Liver (tissue), 9 donors: ENCODE results near the gene KPNA2. TPM values are rescaled to one million over a fixed set of nuclear protein-coding genes. Genes with fewer than 3 reads are reported as not detected.

Source experiments
- DNase-seq: peaks from one replicate; pipeline ENCODE4 v3.0.0-alpha.2; 2017; ENCODE audit warnings: low spot score
- H3K27ac ChIP-seq, 2 donors: one replicate each; pipeline ENCODE4 v1.7.0; 2013; ENCODE audit warnings: inconsistent platforms in 2 of 2, low read length in 2 of 2, control low read depth in 1 of 2, low read depth in 1 of 2, mild to moderate bottlenecking in 1 of 2
- H3K27me3 ChIP-seq, 4 donors: one replicate each; pipeline versions ENCODE4 v1.6.1 to v1.7.0; 2013; ENCODE audit warnings: low read length in 3 of 4, inconsistent platforms in 1 of 4, mild to moderate bottlenecking in 1 of 4, moderate library complexity in 1 of 4; ENCODE audit not compliant: control insufficient read depth in 4 of 4, insufficient read depth in 4 of 4
- H3K36me3 ChIP-seq, 4 donors: one replicate each; pipeline versions ENCODE4 v1.6.1 to v1.7.0; 2013; ENCODE audit warnings: low read length in 3 of 4, mild to moderate bottlenecking in 3 of 4, low read depth in 1 of 4, moderate library complexity in 1 of 4; ENCODE audit not compliant: control insufficient read depth in 4 of 4, insufficient read depth in 3 of 4
- H3K4me1 ChIP-seq, 4 donors: one replicate each; pipeline versions ENCODE4 v1.6.1 to v1.7.0; 2013; ENCODE audit warnings: low read length in 3 of 4, mild to moderate bottlenecking in 3 of 4, moderate library complexity in 1 of 4; ENCODE audit not compliant: control insufficient read depth in 4 of 4, insufficient read depth in 4 of 4
- H3K4me3 ChIP-seq, 3 donors: one replicate each; pipeline versions ENCODE4 v1.6.1 to v1.7.0; 2013; ENCODE audit warnings: low read length in 3 of 3, control low read depth in 1 of 3, low read depth in 1 of 3, mild to moderate bottlenecking in 1 of 3
- H3K9ac ChIP-seq, 2 donors: one replicate each; pipeline ENCODE4 v1.7.0; 2013; ENCODE audit warnings: low read length in 2 of 2, mild to moderate bottlenecking in 2 of 2, moderate library complexity in 2 of 2, control low read depth in 1 of 2, low read depth in 1 of 2
- H3K9me3 ChIP-seq, 4 donors: one replicate each; pipeline versions ENCODE4 v1.6.1 to v1.7.0; 2013; ENCODE audit warnings: low read length in 3 of 4; ENCODE audit not compliant: control insufficient read depth in 4 of 4
- CTCF ChIP-seq: fragments of 150-350 bp; IDR thresholded peaks from 2 replicates; pipeline ENCODE4 v1.5.1; 2017; ENCODE audit warnings: improper control_type of control experiment, low read depth, low read length; ENCODE audit not compliant: missing input control
- EGR1 ChIP-seq, 2 donors: IDR thresholded peaks; 2 replicates each; pipeline ENCODE4 v1.6.1; 2016 to 2018; ENCODE audit warnings: antibody characterized with exemption in 2 of 2, low read depth in 2 of 2
- FOXA1 ChIP-seq: IDR thresholded peaks from 2 replicates; pipeline ENCODE4 v1.6.1; 2016; ENCODE audit warnings: antibody characterized with exemption
- FOXA2 ChIP-seq: IDR thresholded peaks from 2 replicates; pipeline ENCODE4 v1.6.1; 2016; ENCODE audit warnings: antibody characterized with exemption
- GABPA ChIP-seq, 2 donors: IDR thresholded peaks in 1 of 2; conservative IDR thresholded peaks in 1 of 2; 2 replicates each; pipeline ENCODE4 v1.6.1; 2016; ENCODE audit warnings: antibody characterized with exemption in 2 of 2, mild to moderate bottlenecking in 1 of 2, moderate library complexity in 1 of 2
- HNF4A ChIP-seq, 2 donors: conservative IDR thresholded peaks; 2 replicates each; pipeline ENCODE4 v1.6.1; 2016; ENCODE audit warnings: antibody characterized with exemption in 2 of 2, mild to moderate bottlenecking in 2 of 2
- HNF4G ChIP-seq: IDR thresholded peaks from 2 replicates; pipeline ENCODE4 v1.6.1; 2016; ENCODE audit warnings: antibody characterized with exemption
- JUND ChIP-seq, 2 donors: IDR thresholded peaks; 2 replicates each; pipeline ENCODE4 v1.6.1; 2016; ENCODE audit warnings: antibody characterized with exemption in 2 of 2
- NR2F2 ChIP-seq: IDR thresholded peaks from 2 replicates; pipeline ENCODE4 v1.6.1; 2016; ENCODE audit warnings: antibody characterized with exemption
- RAD21 ChIP-seq, 2 donors: IDR thresholded peaks; 2 replicates each; pipeline ENCODE4 v1.6.1; 2016; ENCODE audit warnings: antibody characterized with exemption in 2 of 2, mild to moderate bottlenecking in 2 of 2
- RXRA ChIP-seq, 2 donors: IDR thresholded peaks; 2 replicates each; pipeline ENCODE4 v1.6.1; 2017 to 2018; ENCODE audit warnings: antibody characterized with exemption in 2 of 2, mild to moderate bottlenecking in 1 of 2
- SP1 ChIP-seq: IDR thresholded peaks from 2 replicates; pipeline ENCODE4 v1.6.1; 2018; ENCODE audit warnings: antibody characterized with exemption, mild to moderate bottlenecking
- TAF1 ChIP-seq: conservative IDR thresholded peaks from 2 replicates; pipeline ENCODE4 v1.6.1; 2016; ENCODE audit warnings: antibody characterized with exemption, mild to moderate bottlenecking
- YY1 ChIP-seq: IDR thresholded peaks from 2 replicates; pipeline ENCODE4 v1.6.1; 2016; ENCODE audit warnings: antibody characterized with exemption, mild to moderate bottlenecking
- WGBS: extraction: QIAGEN DNeasy Blood & Tissue Kit; methylation state at CpG from one replicate; pipeline ENCODE4 v1.1.7; 2013; 5-methylcytosine and 5-hydroxymethylcytosine counted together
- polyA plus RNA-seq, 2 donors: library from polyadenylated mRNA; stranded (reverse) in 1 of 2; unstranded in 1 of 2; fragments of 200-250 nt in 1 of 2; fragments of >200 nt in 1 of 2; fragmentation: Nextera tagmentation in 1 of 2; extraction: Ambion mirVana in 1 of 2; gene quantifications; one replicate each; pipeline versions ENCODE4 v1.2.1 to v1.2.3, GENCODE V29; 2013 to 2015
- total RNA-seq, 2 donors: library from RNA; depleted of rRNA; stranded (reverse); fragments of >200 nt; gene quantifications; one replicate each; pipeline ENCODE4 v1.2.3, GENCODE V29; 2014
- TF ChIP-seq, protein P1 (sequence below): IDR thresholded peaks from 2 replicates; pipeline ENCODE4 v1.6.1; 2016; ENCODE audit warnings: antibody characterized with exemption
- TF ChIP-seq, protein P2 (sequence below): IDR thresholded peaks from 2 replicates; pipeline ENCODE4 v1.6.1; 2016; ENCODE audit warnings: antibody characterized with exemption
- TF ChIP-seq, protein P3 (sequence below): IDR thresholded peaks from 2 replicates; pipeline ENCODE4 v1.6.1; 2016; ENCODE audit warnings: antibody characterized with exemption, mild to moderate bottlenecking
- TF ChIP-seq, protein P4 (sequence below): IDR thresholded peaks from 2 replicates; pipeline ENCODE4 v1.6.1; 2016; ENCODE audit warnings: antibody characterized with exemption
- donor health status: healthy.
- donor health status: healthy.
- donor health status: healthy.
- donor health status: healthy.
- donor health status: healthy.

Gene KPNA2
- total and polyA plus RNA-seq, 4 donors: 10.5 to 61.1 (median 17.8) TPM

DNA sequence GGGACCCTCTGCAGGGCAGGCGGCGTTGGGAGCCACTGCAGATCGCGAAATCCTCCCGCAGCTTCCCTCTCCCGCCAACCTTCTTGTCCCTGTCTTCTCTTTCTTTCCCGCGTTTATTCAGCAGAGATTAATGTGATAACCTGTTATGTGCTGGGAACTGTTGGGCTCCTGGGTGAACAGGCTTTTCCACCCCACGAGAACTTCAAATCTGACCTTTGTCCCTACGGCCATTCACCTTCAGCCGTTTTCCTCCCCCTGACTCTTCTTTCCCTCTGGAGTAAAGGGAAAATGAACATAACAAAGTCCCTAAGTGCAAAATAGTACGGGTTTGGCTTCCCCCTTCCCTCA is 15.2 kb upstream of the KPNA2 start:
- TF ChIP-seq, protein P1, sequence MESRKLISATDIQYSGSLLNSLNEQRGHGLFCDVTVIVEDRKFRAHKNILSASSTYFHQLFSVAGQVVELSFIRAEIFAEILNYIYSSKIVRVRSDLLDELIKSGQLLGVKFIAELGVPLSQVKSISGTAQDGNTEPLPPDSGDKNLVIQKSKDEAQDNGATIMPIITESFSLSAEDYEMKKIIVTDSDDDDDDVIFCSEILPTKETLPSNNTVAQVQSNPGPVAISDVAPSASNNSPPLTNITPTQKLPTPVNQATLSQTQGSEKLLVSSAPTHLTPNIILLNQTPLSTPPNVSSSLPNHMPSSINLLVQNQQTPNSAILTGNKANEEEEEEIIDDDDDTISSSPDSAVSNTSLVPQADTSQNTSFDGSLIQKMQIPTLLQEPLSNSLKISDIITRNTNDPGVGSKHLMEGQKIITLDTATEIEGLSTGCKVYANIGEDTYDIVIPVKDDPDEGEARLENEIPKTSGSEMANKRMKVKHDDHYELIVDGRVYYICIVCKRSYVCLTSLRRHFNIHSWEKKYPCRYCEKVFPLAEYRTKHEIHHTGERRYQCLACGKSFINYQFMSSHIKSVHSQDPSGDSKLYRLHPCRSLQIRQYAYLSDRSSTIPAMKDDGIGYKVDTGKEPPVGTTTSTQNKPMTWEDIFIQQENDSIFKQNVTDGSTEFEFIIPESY: no peak
- TF ChIP-seq TAF1 (peak; percentile 54), RXRA (IDR thresholded peaks at IDR 0.05) (peak; percentile 96 to 99), YY1 (peak; percentile 32), CTCF (no peak), FOXA1 (no peak), HNF4A (conservative IDR thresholded peaks at IDR 0.05) (peak; percentile 73 to 78), GABPA (IDR thresholded peaks at IDR 0.05 in 1 of 2, conservative IDR thresholded peaks at IDR 0.05 in 1 of 2) (no peak), EGR1 (IDR thresholded peaks at IDR 0.05; ENCODE audit: low read depth in 2 of 2) (no peak), FOXA2 (no peak), SP1 (peak; percentile 90), JUND (IDR thresholded peaks at IDR 0.05) (peak in 1 of 2 donors; percentile 42), HNF4G (no peak), NR2F2 (no peak), RAD21 (IDR thresholded peaks at IDR 0.05) (no peak)
- TF ChIP-seq, protein P2, sequence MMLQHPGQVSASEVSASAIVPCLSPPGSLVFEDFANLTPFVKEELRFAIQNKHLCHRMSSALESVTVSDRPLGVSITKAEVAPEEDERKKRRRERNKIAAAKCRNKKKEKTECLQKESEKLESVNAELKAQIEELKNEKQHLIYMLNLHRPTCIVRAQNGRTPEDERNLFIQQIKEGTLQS: no peak
- TF ChIP-seq, protein P3, sequence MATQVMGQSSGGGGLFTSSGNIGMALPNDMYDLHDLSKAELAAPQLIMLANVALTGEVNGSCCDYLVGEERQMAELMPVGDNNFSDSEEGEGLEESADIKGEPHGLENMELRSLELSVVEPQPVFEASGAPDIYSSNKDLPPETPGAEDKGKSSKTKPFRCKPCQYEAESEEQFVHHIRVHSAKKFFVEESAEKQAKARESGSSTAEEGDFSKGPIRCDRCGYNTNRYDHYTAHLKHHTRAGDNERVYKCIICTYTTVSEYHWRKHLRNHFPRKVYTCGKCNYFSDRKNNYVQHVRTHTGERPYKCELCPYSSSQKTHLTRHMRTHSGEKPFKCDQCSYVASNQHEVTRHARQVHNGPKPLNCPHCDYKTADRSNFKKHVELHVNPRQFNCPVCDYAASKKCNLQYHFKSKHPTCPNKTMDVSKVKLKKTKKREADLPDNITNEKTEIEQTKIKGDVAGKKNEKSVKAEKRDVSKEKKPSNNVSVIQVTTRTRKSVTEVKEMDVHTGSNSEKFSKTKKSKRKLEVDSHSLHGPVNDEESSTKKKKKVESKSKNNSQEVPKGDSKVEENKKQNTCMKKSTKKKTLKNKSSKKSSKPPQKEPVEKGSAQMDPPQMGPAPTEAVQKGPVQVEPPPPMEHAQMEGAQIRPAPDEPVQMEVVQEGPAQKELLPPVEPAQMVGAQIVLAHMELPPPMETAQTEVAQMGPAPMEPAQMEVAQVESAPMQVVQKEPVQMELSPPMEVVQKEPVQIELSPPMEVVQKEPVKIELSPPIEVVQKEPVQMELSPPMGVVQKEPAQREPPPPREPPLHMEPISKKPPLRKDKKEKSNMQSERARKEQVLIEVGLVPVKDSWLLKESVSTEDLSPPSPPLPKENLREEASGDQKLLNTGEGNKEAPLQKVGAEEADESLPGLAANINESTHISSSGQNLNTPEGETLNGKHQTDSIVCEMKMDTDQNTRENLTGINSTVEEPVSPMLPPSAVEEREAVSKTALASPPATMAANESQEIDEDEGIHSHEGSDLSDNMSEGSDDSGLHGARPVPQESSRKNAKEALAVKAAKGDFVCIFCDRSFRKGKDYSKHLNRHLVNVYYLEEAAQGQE: no peak
- TF ChIP-seq, protein P4, sequence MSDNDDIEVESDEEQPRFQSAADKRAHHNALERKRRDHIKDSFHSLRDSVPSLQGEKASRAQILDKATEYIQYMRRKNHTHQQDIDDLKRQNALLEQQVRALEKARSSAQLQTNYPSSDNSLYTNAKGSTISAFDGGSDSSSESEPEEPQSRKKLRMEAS: peak; percentile 21
- peak overlapping the region; percentile 73 to 88 for H3K9ac ChIP-seq
- 2% methylated on average over 12 of the region's 12 CpGs for WGBS
- peak overlapping the region; percentile 73 to 96 for H3K27ac ChIP-seq
- no peaks in the 10 kb centered on the region for H3K27me3 ChIP-seq
- no peak for DNase-seq
- peak overlapping the region; percentile 64 to 69 (median 69) for H3K4me3 ChIP-seq
- H3K9me3 ChIP-seq: no peaks in the 10 kb centered on the region
- peaks cover 0 to 14% (median 7%) of the 10 kb centered on the region in 4 donors for H3K4me1 ChIP-seq
- no peaks in the 10 kb centered on the region for H3K36me3 ChIP-seq
